Activated CD8-positive, alpha-beta T cell treated with anti-CD3 and anti-CD28 coated beads for 36 hours (primary cell): ENCODE measurements around the gene SNX12. TPM values are rescaled to one million over a fixed set of nuclear protein-coding genes. Genes with fewer than 3 reads are reported as not detected.
A peak's percentile ranks its signal among the peaks of the same experiment; 100 is the strongest.

Source experiments
- ATAC-seq: fragments of 200-7000 bp; cut with Tn5 transposase; one replicate; pipeline ENCODE4 v1.10.0; 2021; ENCODE audit warnings: mild to moderate bottlenecking, moderate library complexity
- CTCF ChIA-PET: fragments of 350-600 bp; sonication (Branson Sonifier 250); formaldehyde crosslinking; loops from one replicate; lab custom pipeline; 2021; ENCODE audit warnings: antibody characterized with exemption; lab: Charles Lee
- POLR2A ChIA-PET: fragments of 350-600 bp; sonication (Branson Sonifier 250); formaldehyde crosslinking; loops from one replicate; lab custom pipeline; 2021; ENCODE audit warnings: antibody characterized with exemption; lab: Charles Lee
- DNase-seq: peaks from one replicate; pipeline ENCODE4 v3.0.0-alpha.2; 2020
- H3K27ac Mint-ChIP-seq: one replicate; pipeline ENCODE4 v1.8.0; 2021; ENCODE audit warnings: mild to moderate bottlenecking, mixed read lengths
- H3K27me3 Mint-ChIP-seq: one replicate; pipeline ENCODE4 v1.8.0; 2021; ENCODE audit warnings: mixed read lengths
- H3K36me3 Mint-ChIP-seq: one replicate; pipeline ENCODE4 v1.8.0; 2021; ENCODE audit warnings: low read depth, mixed read lengths
- H3K4me1 Mint-ChIP-seq: one replicate; pipeline ENCODE4 v1.8.0; 2021; ENCODE audit warnings: low read depth, mixed read lengths
- H3K4me3 Mint-ChIP-seq: one replicate; pipeline ENCODE4 v1.8.0; 2021; ENCODE audit warnings: mild to moderate bottlenecking, moderate library complexity, mixed read lengths
- H3K9me3 Mint-ChIP-seq: one replicate; pipeline ENCODE4 v1.8.0; 2021; ENCODE audit warnings: mixed read lengths
- CTCF ChIP-seq: fragments of 200-600 bp; IDR thresholded peaks from one replicate; pipeline ENCODE4 v1.8.0; 2022; ENCODE audit warnings: antibody characterized with exemption, mild to moderate bottlenecking
- intact Hi-C: fragments of 100-400 bp; cut with micrococcal nuclease; formaldehyde crosslinking; loops from one replicate; pipeline ENCODE4 v1.10.0; 2022
- total RNA-seq, 2 experiments: library from RNA; stranded (reverse); gene quantifications; one replicate each; pipeline ENCODE4 v1.2.3, GENCODE V29; 2021

SNX12 gene
- total RNA-seq, 2 experiments from 2014 or later, result 33.5 to 34.6 TPM

- ATAC-seq (no peak), DNase-seq (no peak)
- H3K9me3 Mint-ChIP-seq, result no peaks in the 10 kb centered on the region
- H3K36me3 Mint-ChIP-seq, result peaks cover 67% of the 10 kb centered on the region
- H3K27ac Mint-ChIP-seq, result peak overlapping the region; percentile 99
- peak overlapping the region; percentile 88 for H3K4me3 Mint-ChIP-seq
- ChIA-PET CTCF (interaction anchor here (1.7 kb wide), 1 partner anchor 8 kb away, joined by 6 read pairs; no protein-coding TSS in a partner anchor), POLR2A (interaction anchor here (1.0 kb wide), 1 partner anchor 19 kb away, joined by 4 read pairs; no protein-coding TSS in a partner anchor)
- TF ChIP-seq CTCF, result no peak
- intact Hi-C loops, result loop anchor here (10.0 kb wide), 2 partner anchors 146 to 426 kb away; partner anchors contain the start of genes OGT and ZMYM3
- H3K4me1 Mint-ChIP-seq, result peaks cover 43% of the 10 kb centered on the region
- no peaks in the 10 kb centered on the region for H3K27me3 Mint-ChIP-seq
These were observed 40.9 kb upstream of the SNX12 start for GRCh38 chrX:71109051-71109450.

GRCh38 chrX:71107762-71108360, 39.7 kb upstream of the SNX12 start:
- peaks cover 48% of the 10 kb centered on the region for H3K4me1 Mint-ChIP-seq
- H3K36me3 Mint-ChIP-seq, result peaks cover 71% of the 10 kb centered on the region
- H3K4me3 Mint-ChIP-seq, result peak overlapping the region; percentile 88
- intact Hi-C loops, result loop anchor here (10.0 kb wide), 2 partner anchors 147 to 427 kb away; partner anchors contain the start of genes OGT and ZMYM3
- DNase-seq (peak; percentile 69), ATAC-seq (peak; percentile 24)
- H3K9me3 Mint-ChIP-seq, result no peaks in the 10 kb centered on the region
- H3K27me3 Mint-ChIP-seq, result no peaks in the 10 kb centered on the region
- no peak for TF ChIP-seq CTCF
- CTCF ChIA-PET, result no interaction called here
- peak overlapping the region; percentile 99 for H3K27ac Mint-ChIP-seq
- POLR2A ChIA-PET, result interaction anchor here (0.7 to 1.0 kb wide), 3 partner anchors 9 to 20 kb away, joined by 3 to 4 read pairs (median 3); partner anchors contain the start of gene MED12

DNA sequence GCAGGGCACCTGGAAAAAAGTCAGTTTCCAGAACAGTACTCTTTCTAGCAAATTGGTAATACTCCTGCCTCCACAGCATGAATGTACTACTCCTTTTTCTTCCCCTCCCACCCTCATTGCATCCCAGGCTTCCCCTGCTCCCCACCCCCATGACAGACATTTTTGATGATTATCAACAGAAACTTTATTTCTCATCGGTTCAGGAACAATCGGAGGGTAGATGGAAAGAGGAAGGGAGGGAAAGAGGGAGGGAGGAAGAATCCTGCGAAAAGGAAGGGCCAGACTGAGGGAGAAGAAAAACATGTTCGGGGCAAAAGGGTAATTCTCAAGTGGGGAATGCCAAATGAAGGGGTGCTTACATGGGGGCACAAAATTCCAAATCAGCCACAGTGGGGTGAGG, 39.1 kb upstream of the SNX12 start:
- TF ChIP-seq CTCF, result no peak
- H3K4me1 Mint-ChIP-seq, result peaks cover 50% of the 10 kb centered on the region
- CTCF ChIA-PET, result no interaction called here

GRCh38 chrX:71106427-71106826, 38.3 kb upstream of the SNX12 start, which contains the start of gene CXorf65:
TSS of gene CXorf65 (minus strand) at chrX:71106740. CDS start at chrX:71106556, 184 bp downstream.
- ATAC-seq, result peak; percentile 53
- intact Hi-C loops, result loop anchor here (10.0 kb wide), 2 partner anchors 148 to 428 kb away; partner anchors contain the start of genes OGT and ZMYM3
- POLR2A ChIA-PET, result interaction anchor here (1.7 to 2.1 kb wide), 2 partner anchors 10 to 12 kb away, joined by 5 to 9 read pairs; partner anchors contain the start of genes FOXO4 and MED12

More for the DNA sequence above, 39.1 kb upstream of the SNX12 start:
- POLR2A ChIA-PET, result interaction anchor here (0.7 kb wide), 1 partner anchor 11 kb away, joined by 3 read pairs; the partner anchor contains the start of gene MED12
- ATAC-seq, result no peak
- H3K27ac Mint-ChIP-seq, result peak overlapping the region; percentile 99
- no peak for DNase-seq
- intact Hi-C loops, result loop anchor here (10.0 kb wide), 2 partner anchors 148 to 428 kb away; partner anchors contain the start of genes OGT and ZMYM3
- H3K36me3 Mint-ChIP-seq, result peaks cover 71% of the 10 kb centered on the region
- no peaks in the 10 kb centered on the region for H3K27me3 Mint-ChIP-seq
- no peaks in the 10 kb centered on the region for H3K9me3 Mint-ChIP-seq
- peak overlapping the region; percentile 88 for H3K4me3 Mint-ChIP-seq

More at GRCh38 chrX:71106427-71106826, 38.3 kb upstream of the SNX12 start, which contains the start of gene CXorf65:
- Mint-ChIP-seq H3K9me3 (no peaks in the 10 kb centered on the region), H3K27me3 (no peaks in the 10 kb centered on the region), H3K27ac (peak within 1 kb of the TSS; percentile 99), H3K4me1 (peaks cover 52% of the 10 kb centered on the region), H3K36me3 (peaks cover 71% of the 10 kb centered on the region), H3K4me3 (peak within 1 kb of the TSS; percentile 88)
- CTCF ChIA-PET, result interaction anchor here (0.9 kb wide), 1 partner anchor 23 kb away, joined by 3 read pairs; no protein-coding TSS in a partner anchor
- peak; percentile 54 for DNase-seq
- TF ChIP-seq CTCF, result no peak
